ENCODE measurements around the gene HOOK2.
"Not testable (repeated sequence)": the region's sequence is repeated elsewhere in the genome, so short reads cannot be mapped to it uniquely, and the experiment has no call there.

Gene HOOK2

GRCh38 chr19:12774588-12775555 is at the start of gene HOOK2:
Gene HOOK2, minus strand, starts transcription at chr19:12775552. Its CDS starts 103 bp downstream, at chr19:12775449.
- peak; percentile 93 for DNase-seq

DNA sequence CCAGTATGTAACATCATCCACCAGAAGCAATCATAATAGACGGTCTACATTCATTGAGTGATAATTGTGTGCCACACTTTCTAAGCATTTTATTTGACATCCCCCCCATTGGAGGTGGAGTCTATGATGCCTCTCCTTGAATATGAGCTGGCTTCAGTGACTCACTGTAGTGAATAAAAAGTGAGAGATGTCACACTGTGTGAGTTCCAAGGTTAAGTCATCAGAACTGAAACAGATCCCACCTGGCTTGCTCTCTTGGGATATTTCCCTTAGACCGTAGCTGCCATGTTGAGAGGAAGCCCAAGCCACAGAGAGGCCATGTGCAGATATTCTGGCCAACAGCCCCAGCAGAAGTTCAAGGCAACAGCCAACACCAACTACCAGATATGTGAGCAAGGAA is 46.4 kb upstream of the HOOK2 start:
- DNase-seq: no peak

GRCh38 chr19:12817810-12818209 is 42.5 kb upstream of the HOOK2 start:
- not testable (repeated sequence) for DNase-seq

DNA sequence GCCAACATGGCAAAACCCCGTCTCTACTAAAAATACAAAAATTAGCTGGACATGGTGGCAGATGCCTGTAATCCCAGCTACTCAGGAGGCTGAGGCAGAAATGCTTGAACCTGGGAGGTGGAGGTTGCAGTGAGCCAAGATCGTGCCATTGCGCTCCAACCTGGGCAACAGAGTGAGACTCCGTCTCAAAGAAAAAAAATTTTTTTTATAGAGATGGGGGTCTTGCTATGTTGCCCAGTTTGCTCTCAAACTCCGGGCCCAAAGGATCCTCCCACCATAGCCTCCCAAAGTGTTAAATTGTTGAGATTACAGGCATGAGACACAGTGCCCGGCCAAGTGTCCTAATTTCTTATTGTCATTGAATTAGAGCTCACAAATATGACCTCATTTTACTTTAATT is 41.8 kb upstream of the HOOK2 start:
- DNase-seq: not testable (repeated sequence)

DNA sequence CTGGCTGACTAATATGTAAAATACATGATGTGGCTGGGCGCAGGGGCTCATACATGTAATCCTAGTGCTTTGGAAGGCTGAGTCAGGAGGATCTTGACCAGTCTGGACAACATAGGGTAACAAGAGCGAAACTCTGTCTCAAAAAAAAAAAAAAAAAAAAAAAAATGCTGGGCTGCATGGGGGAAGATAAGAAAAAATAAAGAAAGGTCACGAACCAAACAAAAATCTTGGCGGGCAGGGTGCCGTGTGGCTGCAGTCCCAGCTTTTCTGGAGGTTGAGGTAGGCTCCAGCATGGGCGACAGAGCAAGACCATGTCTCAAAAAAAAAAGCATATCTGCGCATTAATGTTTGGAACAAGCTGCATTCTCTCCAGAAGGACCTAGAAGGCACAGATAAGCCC is 39.7 kb upstream of the HOOK2 start:
- DNase-seq: no peak

DNA sequence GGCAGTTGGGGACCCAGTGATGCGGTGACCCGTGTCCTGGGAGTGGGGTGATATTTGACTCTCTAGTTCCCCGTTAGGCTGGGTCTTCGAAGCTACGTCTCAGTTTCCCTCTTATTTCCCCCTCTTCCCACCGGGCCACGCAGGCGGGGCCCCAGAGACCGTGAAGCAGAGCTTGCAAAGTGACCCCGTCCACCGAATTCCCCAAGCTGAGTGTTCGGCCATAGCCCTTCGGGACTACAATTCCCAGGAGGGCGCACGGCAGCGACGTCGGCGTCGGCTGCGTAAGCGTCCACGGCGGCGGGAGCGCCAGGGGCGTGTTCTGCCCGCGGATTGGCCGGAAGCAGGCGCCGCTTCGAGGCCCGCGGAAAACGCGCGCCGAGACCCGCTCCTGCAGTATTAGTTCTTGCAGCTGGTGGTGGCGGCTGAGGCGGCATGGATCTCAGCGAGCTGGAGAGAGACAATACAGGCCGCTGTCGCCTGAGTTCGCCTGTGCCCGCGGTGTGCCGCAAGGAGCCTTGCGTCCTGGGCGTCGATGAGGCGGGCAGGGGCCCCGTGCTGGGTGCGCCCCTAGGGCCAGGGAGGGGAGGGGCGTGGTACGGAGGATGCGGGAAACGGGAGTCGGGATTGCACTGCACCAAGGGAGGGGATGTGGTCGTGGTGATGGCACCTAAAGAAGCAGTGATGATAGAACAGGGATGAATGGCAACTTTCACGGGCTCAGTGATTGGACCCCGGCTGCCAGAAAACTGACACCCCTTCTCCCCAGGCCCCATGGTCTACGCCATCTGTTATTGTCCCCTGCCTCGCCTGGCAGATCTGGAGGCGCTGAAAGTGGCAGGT is 31.1 kb upstream of the HOOK2 start, which contains the start of gene RNASEH2A:
TSS of gene RNASEH2A (plus strand) at position 343 of the 840 bp plus-strand sequence. CDS start at position 433, 90 bp downstream.
- peak; percentile 90 for DNase-seq

DNA sequence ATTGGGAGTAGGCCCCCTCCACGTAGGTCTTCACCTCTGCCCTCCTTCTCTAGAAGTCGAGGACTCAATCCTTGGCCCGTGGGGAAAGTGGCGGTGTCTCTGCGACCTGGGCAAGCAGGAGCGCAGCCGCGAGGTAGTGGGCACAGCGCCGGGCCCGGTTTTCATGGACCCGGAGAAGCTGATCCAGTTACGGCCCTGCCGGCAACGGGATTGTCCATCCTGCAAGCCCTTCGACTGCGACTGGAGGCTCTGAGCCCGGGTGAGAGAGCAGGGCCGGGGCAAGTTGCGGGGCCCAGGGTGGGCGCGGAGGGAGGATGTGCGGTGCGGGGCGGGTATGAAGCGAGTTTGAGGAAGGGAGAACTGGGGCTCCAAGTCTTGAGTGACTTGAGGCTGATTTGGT is 28.7 kb upstream of the HOOK2 start:
- DNase-seq: no peak

DNA sequence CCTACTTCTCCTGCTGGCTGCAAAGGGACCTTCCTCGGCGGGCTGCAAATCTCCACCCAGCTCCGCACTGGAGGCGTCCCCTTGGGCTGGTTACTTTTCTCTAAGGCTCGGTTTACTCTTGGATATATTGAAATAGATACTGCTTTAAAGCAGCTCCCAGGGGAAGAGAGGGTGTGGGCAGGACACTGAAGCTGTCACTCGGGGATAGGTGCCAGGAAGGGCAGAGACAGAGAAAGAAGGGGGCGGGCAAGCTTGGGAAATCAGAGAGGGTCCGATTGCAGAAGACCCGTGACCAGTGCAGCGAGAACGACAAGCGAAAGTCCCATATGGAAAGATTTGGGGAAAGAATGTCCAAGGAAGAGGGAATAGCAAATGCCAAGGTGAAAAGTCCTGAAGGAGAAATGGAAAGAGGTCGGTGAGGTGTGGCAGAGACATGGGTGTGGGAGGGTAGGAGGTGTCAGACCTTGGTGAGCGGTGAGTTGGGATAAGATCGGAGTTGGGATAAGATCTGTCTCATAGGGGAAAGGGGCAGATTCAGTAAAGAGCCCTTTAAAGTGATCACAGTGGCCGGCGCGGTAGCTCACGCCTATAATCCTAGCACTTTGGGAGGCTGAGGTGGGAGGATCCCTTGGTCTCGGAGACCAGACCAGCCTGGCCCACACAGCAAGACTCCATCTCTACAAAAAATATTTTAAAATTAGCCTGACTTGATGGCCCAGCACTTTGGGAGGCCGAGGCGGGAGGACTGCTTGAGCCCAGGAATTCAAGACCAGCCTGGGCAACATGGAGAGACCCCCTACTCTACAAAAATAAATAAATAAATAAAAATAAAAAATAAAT is 27.1 kb upstream of the HOOK2 start:
- DNase-seq: no peak

GRCh38 chr19:12801466-12802266 is 26.3 kb upstream of the HOOK2 start, which contains the start of the genes PRDX2 and THSD8:
Gene PRDX2, minus strand, starts transcription at chr19:12801800. Its CDS starts 539 bp downstream, at chr19:12801261.
Gene THSD8, plus strand, starts transcription at chr19:12802069. Its CDS starts 3 bp downstream, at chr19:12802072.
- peak; percentile 85 for DNase-seq

GRCh38 chr19:12800923-12801465 is 25.6 kb upstream of the HOOK2 start:
- DNase-seq: peak; percentile 8

- no peak for DNase-seq
These were observed 25.1 kb upstream of the HOOK2 start for GRCh38 chr19:12800466-12800770.

DNA sequence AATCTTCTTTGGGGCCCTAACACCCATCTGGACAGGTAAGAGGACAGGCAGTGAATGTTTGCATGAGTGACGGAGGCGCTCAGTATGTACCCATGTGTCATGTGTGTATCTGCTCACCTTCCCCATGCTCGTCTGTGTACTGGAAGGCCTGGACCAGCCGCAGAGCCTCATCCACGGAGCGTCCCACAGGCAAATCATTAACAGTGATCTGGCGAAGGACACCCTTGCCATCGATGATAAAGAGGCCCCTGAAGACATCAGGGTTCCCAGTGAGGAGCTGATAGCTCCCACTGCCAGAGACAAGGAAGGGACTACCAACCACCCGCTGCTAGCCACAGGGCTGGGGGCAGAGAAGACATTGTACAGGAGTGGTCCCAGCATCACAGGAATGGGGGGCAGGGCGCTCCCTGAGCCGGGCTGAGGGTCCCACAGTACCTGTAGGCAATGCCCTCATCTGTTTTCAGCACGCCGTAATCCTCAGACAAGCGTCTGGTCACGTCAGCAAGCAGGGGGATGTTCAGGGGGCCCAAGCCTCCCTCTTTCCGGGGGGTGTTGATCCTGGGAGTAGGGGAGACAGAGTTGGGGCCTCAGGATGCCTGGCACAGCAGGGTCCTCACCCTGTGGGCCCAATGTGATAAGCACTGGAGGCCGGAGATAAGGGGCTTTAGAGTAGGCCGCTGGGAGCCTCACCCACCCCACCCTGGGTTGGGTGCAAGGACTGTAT is 24.6 kb upstream of the HOOK2 start:
- DNase-seq: no peak

GRCh38 chr19:12797607-12798006 is 22.3 kb upstream of the HOOK2 start:
- not testable (repeated sequence) for DNase-seq

DNA sequence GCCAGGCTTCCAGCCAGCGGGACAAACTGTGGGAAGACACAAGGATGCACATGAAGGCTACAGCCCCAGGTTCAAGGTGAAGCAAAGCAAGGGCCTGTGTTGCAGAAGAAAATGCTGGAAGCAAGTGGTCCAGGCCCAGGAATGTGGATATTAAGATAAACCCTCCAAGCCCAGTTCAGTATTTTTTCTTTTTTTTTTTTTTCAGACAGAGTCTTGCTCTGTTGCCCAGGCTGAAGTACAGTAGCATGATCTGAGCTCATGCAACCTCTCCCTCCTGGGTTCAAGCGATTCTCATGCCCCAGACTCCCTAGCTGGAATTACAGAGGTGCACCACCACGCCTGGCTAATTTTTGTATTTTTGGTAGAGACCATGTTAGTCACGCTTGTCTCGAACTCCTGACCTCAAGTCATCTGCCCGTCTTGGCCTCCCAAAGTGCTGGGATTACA is 21.8 kb upstream of the HOOK2 start:
- no peak for DNase-seq

DNA sequence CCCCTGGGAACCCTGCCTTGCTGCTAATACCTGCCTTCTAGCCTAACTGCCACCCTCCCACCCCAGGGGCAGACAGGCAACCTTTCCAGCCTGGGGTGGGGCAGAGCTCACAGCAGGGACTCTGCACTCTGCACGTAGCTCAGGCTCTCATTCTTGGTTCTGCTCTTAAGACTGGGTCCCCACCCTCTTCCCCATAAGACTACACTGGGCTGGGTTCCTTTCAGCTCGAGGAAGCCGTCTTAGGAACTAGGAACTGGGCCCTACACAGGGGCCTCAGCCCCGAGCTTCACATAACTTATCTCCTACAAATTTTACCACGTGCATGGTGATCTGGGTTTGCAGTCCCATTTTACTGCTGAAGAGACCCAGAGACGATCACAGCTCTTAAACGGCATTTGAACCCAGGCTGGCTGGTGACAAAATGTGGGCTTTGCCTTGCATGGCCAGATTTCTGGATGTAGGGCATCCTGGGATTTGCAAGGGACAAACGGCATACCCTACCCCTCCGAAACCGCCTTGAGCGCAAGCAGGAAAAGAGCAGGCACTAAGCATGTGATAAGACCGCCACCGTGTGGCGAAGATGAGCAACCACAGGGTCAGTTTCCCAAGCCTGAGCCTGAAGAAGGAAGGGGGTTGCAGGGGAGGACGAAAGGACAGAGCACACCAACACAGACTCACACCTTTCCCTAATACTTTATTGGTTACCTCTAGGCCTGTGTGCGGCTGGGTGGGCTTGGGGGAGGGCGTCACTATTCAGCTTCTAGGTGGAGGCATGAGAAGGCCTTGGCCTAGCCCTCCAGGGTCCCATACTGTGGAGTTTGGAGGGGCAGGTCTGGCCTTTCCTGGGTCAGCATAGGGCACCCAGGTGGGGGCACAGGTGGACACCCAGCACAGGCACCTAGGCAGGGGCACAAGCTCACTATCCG is 21.1 kb upstream of the HOOK2 start:
- peak; percentile 88 for DNase-seq

DNA sequence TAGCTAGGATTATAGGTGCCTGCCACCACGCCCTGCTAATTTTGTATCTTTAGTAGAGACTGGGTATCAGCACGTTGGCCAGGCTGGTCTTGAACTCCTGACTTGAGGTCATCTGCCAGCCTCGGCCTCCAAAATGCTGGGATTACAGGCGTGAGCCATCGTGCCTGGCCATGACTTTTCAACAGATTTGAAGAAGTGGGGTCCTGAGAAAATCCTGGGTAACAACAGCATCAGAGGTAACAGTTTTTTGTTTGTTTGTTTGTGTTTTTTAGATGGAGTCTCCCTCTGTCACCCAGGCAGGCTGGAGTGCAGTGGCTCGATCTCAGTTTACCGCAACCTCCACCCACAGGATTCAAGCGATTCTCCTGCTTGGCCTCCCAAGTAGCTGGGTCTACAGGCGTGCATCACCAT is 19.6 kb upstream of the HOOK2 start:
- no peak for DNase-seq

DNA sequence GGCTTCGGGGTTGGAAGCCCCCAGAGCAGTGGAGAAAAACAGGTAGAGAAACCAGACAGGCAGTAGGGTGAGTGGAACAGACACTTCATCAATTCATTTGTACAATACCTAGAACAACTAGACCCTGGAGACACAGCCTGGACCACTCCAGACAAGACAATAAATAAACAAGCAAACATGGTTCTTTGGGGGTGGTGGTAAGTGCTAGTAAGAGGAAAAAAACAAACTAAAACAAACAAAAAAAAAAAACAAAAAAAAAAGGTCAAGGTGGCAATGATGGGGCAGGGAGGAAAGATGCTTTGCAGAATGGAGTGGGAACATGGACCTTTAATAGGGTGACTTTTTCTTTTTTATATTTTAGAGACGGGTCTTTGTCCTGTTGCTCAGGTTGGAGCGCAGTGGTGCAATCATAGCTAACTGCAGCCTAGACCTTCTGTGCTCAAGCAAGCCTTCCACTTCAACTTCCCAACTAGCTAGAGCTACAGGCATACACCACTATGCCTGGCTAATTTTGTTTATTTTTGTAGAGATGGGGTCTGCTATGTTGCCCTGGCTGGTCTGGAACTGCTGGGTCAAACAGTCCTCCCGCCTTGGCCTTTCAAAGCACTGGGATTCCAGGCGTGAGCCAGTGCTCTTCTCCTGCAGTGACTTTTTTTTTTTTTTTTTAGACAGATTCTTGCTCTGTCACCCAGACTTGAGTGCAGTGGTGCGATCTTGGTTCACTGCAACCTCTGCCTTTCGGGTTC is 19.0 kb upstream of the HOOK2 start:
- DNase-seq: peak; percentile 25

Data from DMS79 treated with DMSO at 0.1 percent for 48 hours (cell line).